GM19023 (cell line): ENCODE results near the gene MTMR3.

Source experiments
- ATAC-seq: cut with Tn5 transposase; IDR thresholded peaks from one replicate; pipeline ENCODE4 v1.9.1; 2021; ENCODE audit warnings: mild to moderate bottlenecking, moderate library complexity; ENCODE audit not compliant: unreplicated experiment

The MTMR3 gene

DNA sequence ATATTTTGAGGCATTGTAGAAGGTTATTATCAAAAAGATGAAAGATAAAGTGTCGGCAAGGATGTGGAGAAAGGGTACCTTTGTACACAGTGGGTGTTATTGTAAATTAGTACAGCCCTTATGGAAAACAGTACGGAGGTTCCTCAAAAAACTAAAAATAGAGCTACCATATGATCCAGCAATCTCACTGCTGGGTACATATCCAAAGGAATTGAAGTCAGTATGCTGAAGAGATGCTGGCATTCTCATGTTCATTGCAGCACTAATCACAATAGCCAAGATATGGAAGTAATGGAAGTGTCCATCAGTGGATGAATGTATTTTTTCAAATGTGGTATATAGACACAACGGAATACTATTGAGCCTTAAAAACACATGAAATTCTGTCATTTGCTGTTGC is 15.1 kb upstream of the MTMR3 start:
- no peak for ATAC-seq

GRCh38 chr22:29870574-29870973 is 12.4 kb upstream of the MTMR3 start:
- ATAC-seq, result no peak

DNA sequence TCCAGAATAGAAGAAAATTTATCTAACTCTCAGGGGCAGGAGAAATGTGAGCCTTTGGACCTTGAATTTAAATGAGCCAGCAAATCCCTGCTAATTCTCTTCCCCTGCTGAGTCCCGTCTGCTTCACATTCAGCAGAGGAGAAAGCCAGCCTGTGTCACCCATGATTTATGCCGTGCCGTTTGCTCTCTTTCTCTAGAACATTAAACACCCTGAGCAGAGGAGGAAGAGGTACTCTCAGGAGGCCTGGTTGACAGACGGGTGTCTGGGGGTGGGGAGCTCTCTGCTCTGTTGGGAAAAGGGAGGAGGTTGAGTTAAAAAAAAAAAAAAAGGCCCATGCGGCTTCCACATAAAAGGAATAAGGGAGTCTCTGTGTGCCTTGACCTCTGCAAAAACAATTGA is 11.3 kb upstream of the MTMR3 start:
- no peak for ATAC-seq

DNA sequence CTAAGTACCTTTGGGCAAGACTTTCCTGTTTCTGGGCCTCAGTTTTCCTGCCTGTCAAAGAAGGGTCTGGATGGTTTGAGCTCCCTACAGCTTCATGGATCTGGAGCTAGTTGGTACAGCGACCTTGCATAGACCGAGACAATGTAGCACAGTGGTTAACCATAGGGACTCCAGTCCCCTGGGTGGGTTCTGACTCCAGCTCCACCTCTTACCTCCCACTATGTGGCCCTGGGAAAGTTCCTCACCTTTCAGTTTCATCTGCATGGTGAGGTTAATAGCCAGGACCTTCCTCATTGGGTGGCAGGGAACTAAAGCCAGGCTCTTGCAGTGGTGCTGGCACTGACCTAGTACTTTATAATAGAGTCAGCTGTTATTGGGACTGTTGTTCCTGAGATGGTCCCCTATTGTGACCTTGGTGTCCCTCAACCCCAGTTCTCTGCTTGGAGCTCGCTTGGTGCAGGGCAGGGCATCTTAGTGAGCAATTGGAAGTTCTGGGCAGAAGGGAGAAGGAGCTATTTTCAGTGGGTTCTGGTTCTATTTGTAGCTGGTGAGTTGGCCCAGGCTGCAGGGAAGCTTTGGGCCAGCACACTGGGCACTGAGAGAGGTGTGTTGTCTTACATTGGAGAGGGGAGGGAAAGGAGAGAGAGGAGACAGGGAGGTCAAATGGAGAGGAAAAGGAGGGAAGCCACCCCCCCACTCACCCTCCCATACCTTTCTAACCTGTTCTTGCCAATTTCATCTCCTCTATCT is 10.7 kb upstream of the MTMR3 start:
- no peak for ATAC-seq

DNA sequence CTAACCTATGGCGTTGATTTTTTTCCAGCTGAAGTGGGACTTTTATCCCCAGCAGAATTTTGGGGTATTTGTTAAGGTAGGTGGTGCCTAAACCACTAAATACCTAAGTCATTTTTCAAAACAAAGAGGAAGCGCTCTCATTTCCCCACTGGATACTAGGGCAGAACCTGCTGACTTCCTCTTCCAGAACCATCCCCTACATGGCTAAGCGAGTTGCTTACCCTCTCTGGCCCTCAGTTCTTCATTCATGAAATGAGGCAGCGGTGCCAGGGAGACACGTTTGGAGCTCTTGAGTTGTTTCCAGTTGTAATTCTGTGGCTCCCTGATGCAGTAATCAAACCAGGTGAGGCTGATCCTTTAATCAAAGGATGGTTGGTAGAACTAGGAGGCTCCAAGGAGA is 10.0 kb upstream of the MTMR3 start:
- no peak for ATAC-seq

GRCh38 chr22:29873943-29874342 is 9.0 kb upstream of the MTMR3 start:
- no peak for ATAC-seq

DNA sequence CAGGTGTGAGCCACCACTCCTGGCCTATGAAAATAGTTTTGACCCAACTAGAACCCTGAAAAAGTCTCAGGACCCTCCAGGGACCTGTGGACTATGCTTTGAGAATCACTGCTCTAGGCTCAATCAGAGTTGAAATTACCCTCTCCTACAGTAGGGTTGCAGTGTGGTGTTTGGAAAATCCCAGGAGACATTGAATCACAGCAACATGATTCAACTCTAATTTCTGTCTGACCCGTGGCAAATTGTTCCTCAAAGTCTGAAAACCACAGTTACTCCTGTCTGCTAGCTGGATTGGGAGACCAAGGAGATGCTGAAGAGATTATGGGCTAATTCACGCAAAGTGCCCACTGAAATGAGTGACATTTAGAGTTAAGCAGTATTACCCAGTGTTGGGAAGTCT is 5.4 kb upstream of the MTMR3 start:
- ATAC-seq, result no peak

GRCh38 chr22:29879753-29880152 is 3.2 kb upstream of the MTMR3 start:
- ATAC-seq, result no peak

DNA sequence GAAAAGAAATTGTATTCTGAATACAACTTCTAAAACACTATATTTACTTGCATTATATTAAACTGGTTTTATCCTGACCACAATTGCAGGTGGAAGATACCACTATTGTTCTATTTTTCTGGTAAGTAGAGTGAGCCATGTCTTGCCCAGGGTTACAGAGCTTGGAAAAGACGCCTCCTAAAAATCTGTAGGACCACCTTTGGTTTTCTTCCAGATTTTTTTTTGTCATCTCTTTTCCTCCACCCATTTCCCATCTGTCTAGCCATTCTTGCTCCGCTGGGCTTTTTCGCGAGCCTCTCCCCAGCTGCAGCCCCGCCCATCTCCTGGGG is 294 bp upstream of the MTMR3 start:
- ATAC-seq, result no peak

- no peak for ATAC-seq
Measured at GRCh38 chr22:29883775-29884097, 762 bp downstream of the MTMR3 start.

DNA sequence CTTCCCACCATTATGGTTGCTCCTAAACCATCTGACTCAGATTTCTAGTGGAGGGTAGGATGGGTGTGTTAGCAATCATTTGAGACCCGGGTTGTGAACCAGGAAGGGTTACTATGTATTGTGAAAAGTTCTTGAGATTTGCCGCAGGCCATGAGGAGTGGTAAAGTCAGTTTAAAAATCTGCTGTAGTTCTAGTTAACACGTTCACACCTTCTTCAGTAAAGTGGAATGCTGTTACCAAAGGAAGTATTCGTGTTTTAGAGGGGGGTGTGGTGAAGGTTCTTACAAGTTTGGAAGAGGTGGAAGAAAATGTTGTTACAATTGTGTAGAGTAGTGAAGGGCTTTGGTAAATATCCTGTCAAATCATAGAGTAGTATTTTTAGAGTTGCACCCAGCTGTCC is 2.6 kb downstream of the MTMR3 start:
- no peak for ATAC-seq

DNA sequence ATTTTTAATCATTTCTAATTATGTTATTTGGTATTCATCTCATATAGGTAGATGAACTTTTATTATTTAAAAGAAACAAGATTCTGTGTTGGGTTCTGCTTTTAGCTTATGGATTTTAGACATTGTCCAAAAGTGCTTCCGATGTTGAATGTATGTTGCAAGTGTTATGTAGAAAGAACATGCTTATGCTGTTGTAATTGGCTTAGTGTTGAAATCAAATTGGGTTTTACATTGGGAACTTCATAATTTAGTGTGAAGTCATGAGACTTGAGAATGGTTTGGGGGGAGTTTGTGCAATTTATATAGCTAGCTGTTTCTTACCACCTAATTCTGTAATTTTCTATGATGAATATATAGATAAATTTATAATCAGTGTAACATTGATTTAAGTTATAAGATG is 3.6 kb downstream of the MTMR3 start:
- no peak for ATAC-seq

DNA sequence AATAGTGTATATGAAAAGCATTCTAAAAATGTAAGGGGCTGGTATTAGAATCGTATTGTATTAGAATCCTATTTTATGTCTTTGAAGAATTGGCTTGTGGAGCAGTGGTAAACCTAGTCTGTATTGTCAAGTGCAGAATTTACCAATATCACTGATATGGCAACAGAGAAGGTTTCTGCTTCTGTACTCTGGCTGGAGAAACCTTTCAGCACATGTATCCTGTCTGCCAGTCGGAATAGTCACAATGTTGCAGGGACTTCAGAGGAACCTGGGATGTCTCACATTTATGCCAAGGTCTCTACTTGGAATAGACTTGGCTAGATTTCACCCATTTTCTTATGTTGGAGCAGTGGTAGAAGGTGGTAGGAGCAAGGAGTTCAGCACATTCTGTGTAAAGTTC is 4.4 kb downstream of the MTMR3 start:
- no peak for ATAC-seq

DNA sequence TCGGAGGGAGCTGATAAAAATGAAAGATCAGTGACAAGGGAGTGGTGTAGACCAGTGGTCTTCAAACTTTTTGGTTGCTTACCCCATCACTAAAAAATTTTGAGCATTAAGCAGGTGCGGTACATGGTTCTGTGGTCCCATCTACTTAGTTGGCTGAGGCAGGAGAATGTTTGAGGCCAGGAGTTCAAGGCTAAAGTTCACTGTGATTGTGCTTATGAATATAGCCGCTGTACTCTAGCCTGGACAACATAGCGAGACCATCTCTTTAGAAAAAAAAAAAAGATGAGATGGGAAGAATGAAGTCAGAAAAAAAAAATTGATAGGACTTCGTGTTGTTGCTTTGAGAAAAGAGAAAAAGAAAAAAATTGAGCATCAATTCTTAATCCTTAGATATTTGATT is 7.8 kb downstream of the MTMR3 start:
- ATAC-seq, result no peak

GRCh38 chr22:29892315-29893156 is 9.6 kb downstream of the MTMR3 start:
- no peak for ATAC-seq

GRCh38 chr22:29901354-29901753 is 18.4 kb downstream of the MTMR3 start:
- no peak for ATAC-seq

DNA sequence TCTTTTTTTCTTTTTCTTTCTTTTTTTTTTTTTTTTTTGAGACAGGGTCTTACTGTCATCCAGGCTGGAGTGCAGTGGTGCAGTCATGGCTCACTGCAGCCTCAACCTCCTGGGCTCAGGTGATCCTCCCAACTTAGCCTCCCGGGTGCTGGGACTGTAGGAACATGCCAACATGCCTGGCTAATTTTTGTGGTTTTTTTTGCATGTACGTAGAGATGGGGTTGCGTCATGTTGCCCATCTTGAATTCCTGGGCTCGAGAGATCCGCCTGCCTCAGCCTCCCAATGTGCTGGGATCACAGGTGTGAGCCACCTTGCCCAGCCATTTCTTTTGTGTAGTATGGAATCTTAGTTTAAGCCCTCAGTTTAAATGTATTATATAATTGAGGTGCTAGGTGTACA is 20.4 kb downstream of the MTMR3 start:
- ATAC-seq, result no peak

- no peak for ATAC-seq
Measured at GRCh38 chr22:29904020-29904419, 21.0 kb downstream of the MTMR3 start.

GRCh38 chr22:29907753-29908515 is 25.0 kb downstream of the MTMR3 start:
- no peak for ATAC-seq

- ATAC-seq, result no peak
Measured at GRCh38 chr22:29912141-29912540, 29.2 kb downstream of the MTMR3 start.

DNA sequence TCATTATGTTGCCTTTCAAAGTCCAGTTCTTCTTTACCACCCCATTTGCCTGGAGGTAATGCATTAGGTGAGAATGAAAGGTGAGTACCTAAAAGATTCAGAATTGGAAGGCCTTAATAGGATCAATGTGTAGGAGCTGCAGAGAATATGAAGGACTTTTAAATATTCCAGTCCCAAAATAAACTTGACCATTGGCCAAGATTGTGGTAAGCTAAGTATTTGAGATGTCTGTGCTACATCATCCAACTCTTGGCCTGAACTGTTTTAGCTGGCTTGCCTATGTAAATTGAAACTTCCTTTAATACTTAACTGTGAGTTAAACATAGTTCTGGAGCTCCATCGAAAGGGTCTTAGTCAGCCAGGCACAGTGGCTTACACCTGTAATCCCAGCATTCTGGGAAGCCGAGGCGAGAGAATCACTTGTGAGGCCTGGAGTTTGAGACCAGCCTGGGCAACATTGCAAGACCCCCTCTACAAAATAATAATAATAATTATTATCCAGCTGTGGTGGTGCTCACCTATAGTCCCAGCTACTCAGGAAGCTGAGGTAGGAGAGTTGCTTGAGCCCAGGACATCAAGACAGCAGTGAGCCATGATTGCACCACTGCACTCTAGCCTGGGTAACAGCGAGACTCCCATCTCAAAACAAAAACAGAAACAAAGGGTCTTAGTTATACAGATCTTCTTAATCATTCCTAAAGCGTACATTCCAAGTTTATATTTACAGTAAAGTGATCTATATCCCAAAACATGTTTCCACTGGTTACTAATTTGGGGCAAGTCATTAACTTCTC is 29.8 kb downstream of the MTMR3 start:
- no peak for ATAC-seq
